Epithelial cell of esophagus (primary cell): Measurements from ENCODE around the gene ABCC6.
"Not testable (repeated sequence)": the region's sequence is repeated elsewhere in the genome, so short reads cannot be mapped to it uniquely, and the experiment has no call there.

Source experiments
- DNase-seq: peaks from one replicate; pipeline ENCODE4 v3.0.0; 2010; ENCODE audit warnings: low read depth
- H3K4me3 ChIP-seq: 2 replicates; pipeline ENCODE4 v1.5.1; 2011; ENCODE audit warnings: mild to moderate bottlenecking, low read length, control low read depth

Gene ABCC6

DNA sequence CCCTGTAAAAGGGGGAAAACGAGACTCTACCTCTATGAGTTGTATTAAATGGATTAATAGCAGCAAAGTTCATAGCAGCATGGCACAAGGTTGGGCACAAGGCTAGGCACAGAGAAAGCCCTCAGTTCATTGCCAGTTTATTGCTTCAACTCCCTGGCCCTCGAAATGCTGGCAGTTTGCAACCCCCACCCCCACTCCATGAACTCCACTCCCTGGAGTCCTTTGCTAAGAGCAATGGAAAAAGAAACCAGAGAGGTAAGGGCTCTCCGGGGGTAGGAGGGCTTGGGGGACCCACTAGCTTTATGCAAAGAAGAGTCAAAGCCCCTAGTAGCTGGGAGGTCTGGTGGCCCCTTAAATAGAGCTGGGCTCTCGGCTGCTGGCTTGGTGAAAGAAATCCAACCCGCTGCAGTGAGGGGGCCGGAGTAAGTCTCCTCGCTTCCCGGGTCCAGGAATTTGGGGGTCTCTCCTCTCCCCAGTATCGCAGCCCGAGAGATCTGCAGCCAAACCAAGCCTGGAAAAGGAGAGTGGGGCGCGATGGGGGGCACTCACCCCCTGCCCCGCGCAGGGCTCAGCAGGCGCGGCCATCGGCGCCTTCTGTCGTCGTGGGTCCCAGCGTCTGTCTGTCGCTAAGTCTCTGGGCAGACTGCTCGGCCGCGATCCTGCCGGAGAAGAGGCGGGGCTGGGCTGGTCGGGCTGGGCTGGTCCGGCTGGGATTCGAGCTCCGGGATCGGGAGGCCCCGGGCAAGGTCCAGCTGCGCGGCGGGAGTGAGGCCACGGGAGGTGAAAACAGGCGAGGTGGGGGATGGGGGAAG is at the start of gene ABCC6:
Gene ABCC6, minus strand, starts transcription at position 645 of the 812 bp plus-strand sequence. Its CDS starts 60 bp downstream, at position 585.
- not testable (repeated sequence) for H3K4me3 ChIP-seq, DNase-seq

DNA sequence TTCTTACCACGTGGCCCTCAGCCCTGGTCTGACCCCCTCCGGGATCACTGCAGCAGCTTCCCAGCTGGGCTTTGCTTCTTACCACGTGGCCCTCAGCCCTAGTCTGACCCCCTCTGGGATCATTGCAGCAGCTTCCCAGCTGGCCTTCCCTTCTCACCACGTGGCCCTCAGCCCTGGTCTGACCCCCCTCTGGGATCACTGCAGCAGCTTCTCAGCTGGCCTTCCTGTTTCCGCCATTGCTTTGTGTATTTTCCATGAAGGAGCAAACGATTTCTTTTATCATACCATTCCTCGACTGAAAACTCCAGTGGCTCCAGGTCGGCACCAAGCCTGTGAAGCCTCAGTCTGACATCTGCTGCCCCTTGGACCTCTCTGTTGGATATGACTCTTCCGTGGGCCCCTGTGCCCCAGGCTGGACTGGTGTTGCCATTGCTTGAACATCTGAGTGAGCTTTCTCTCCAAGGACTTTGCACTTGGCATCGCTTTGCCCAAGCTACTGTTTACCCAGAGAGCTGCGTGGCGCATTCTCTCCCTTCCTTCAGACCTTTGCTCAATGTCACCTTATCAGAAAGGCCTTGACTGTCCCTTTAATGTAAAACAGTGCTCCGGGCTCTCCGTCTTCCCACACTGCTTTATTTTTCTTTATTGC is 49.4 kb upstream of the ABCC6 start:
- not testable (repeated sequence) for DNase-seq, H3K4me3 ChIP-seq

DNA sequence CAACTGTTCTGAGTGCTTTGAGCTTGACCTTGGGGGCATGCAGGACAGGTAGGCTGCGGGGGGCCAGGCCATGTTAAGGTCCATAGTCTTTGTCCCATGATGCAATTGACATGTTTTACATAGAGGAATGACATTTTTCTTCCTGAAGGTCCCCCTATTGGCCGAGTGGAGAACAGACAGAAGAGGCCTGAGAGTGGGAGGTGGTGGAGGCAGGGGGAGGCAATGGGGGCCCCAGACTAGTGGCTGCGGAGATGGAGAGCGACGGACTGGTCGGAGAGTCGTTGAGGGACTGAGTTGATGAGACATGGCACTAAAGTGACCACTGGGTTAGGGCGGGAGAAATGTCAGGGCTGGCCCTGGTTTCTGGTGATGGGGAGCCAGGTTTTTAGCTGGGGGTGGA is 48.4 kb upstream of the ABCC6 start:
- not testable (repeated sequence) for DNase-seq, H3K4me3 ChIP-seq

DNA sequence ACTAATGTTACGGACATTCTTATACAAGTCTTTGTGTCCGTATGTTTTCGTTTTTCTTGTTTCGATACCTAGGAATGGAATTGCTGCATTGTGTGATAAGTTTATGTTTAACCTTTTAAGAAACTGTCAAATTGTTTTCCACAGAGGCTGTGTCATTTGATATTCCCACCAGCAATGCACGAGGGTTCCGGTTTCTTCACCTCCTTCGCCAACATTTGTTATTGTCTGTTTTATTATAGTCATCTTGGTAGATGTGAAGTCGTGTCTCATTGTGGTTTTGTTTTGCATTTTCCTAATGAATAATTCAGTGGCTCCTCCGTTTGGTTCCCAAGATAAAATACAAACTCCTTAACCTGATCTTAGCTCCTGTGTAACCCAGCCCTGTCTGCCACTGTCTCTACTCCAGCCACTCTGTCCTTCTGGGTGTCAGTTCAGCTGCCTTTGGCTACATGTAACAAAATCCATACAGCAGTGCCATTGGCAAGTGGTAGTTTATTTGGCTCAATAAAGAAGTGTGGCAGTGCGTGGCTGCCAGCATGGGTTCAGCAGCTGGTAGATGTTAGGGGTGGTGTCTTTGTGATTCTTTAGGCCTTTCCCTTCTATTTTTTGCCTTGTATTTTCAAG is 45.0 kb upstream of the ABCC6 start:
- not testable (repeated sequence) for DNase-seq, H3K4me3 ChIP-seq

DNA sequence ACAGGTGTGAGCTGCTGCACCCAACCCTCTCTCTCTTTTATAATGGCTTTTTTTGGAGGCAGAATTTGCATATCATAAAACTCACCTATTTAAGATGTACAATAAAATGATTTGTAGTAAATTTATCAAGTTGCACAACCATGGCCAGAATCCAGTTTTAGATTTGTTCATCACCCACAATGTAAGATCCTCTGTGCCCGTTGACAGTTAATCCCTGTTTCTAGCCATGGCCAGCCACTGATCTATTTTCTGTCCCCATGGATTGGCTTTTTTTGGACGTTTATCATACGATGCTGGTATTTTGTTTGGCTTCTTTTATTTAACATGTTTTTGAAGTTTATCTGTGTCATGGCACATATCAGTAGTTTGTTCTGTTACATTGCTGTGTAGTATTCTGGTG is 44.4 kb upstream of the ABCC6 start:
- not testable (repeated sequence) for H3K4me3 ChIP-seq, DNase-seq

DNA sequence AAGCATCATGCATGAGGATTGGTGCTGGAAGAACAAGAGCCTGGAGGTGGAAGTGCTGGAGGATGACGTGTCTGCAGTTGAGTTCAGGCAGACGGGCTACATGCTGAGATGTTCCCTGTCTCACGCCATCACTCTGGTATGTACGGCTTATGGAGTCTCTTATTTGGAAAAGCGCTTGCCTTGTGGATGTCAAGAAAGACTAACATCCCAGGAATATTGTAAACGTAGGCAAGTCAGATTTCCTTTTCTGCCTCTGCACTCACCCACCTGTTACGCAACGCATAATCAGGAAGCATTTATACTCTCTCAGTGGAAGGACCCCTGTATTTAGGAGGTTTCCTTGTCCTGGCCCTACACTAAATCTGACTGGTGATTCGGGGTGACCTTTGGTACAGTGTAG is 41.8 kb upstream of the ABCC6 start:
- DNase-seq, H3K4me3 ChIP-seq: not testable (repeated sequence)

DNA sequence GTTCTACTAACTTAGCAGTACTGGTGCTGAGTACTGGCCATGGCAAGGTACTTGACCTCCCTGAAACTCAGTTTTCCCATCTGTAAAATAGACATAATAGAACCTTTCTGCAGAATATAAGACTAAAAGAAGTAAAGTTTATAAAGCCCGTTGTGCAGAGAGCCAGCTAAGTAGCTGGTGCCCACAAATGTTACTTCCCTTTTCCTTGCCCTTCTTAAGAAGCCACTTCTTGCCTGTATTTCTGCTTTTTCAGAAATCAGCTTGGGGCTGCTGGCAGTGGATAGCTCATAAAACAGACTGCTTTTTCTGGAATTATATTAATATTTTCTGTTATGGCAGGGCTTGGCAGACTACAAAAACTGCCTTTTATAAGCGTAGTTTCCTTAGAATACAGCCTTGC is 40.7 kb upstream of the ABCC6 start:
- H3K4me3 ChIP-seq, DNase-seq: not testable (repeated sequence)

DNA sequence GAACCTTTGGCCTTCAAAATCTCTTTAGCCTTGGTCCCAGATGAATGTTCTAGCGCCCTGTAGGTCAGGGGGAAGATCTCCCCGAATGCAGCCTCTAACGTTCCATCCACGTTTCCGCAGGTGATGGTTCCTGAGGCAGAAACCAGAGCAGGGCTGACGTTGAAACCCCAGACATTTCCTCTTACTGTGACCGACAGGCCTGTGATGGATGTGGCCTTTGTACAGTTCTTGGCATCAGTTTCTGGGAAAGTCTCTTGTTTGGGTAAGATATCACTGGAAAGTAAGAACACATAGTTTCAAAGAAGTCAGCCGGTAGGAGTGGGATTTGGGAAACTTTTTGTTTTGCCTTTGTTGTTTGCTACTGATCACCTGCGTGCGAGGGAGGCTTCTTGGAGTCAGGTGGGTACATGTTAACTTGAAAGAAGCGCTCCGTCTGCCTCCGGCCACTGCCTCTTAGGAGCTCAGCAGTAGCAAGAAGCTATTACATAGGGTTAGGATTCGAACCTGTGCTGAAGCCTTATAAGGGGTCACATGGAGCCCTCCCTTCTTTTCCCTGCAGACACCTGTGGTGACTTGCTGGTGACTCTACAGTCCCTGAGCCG is 39.8 kb upstream of the ABCC6 start:
- H3K4me3 ChIP-seq, DNase-seq: not testable (repeated sequence)

DNA sequence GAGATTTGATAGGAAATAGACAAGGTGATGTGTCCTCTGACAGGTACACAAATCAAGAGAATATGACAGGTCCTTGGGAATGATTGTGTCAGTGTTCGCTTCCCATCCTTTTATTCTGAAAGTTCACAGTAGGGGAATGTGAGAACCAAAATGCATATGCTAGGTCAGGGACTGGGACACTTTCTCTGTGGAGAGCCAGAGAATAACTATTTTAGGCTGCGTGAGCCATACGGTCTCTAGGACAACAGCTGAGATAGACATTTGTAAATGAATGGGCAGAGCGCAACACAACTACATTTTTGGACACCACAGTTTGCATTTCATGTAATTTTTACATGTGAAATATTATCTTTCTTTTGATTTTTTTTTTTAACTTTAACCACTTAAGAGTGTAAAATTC is 36.7 kb upstream of the ABCC6 start:
- not testable (repeated sequence) for H3K4me3 ChIP-seq, DNase-seq

DNA sequence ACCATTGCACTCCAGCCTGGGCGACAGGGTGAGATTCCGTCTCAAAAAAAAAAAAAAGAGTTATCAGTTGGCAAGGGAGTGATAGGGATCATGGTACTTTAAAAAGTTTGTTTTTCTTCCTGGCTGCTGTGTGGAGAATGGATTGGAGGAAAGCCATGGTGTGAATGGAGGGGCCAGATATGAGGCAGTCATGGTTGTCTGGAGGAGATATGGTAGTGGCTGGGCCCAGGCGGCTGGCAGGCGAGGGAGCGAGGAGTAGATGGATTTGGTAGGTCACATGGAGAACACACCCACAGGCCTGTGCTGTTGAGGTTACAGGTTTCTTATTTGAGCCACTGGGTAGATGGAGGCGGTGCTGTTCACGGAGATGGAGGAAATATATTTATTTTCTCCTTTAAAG is 35.5 kb upstream of the ABCC6 start:
- DNase-seq, H3K4me3 ChIP-seq: not testable (repeated sequence)

DNA sequence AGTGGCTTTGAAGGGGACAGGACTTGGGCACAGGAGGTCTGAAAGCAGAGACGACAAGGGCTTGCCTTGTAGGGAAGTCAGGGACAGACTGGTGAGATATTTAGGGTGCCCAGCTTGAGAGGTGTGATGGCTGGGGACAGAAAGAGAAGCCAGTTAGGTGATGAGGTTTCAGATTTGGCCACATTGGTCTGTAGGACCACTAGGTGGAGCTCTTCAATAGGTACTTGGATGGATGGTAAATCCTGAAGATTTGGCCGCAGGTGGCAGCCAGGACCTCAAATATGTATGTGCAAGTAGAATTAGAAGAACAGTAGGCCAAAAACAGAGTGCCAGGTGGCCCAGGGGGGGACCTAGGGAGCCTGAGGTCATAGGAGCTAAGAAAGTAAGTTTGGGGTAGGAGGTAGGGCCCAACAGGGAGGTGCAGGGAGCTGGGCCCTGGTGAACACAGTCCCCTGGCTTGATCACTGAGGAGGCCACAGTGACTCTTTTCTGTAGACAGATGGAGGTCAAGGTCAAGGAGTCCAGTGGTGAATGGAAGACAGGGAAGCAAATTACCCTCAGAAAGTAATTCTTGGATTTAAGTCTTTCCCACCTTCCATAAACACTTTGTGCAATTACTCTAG is 34.1 kb upstream of the ABCC6 start:
- H3K4me3 ChIP-seq, DNase-seq: not testable (repeated sequence)

DNA sequence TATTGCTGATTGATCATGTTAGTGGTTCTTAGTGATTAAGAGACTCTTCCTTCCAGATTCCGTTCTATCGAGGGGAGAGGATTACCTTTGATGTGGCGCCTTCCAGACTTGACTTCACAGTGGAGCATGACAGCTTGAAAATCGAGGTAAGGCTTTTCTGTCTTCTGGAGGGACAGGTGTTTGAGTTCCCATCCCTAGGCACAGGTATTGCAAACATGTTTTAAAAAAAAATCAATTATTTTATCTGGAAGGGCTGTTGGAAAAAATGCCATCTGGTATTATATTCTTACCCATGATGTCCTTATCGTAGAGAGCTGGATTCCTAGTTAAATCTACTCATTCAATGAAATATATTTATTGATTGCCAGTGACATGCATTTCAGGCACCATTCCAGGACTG is 29.1 kb upstream of the ABCC6 start:
- not testable (repeated sequence) for H3K4me3 ChIP-seq, DNase-seq

DNA sequence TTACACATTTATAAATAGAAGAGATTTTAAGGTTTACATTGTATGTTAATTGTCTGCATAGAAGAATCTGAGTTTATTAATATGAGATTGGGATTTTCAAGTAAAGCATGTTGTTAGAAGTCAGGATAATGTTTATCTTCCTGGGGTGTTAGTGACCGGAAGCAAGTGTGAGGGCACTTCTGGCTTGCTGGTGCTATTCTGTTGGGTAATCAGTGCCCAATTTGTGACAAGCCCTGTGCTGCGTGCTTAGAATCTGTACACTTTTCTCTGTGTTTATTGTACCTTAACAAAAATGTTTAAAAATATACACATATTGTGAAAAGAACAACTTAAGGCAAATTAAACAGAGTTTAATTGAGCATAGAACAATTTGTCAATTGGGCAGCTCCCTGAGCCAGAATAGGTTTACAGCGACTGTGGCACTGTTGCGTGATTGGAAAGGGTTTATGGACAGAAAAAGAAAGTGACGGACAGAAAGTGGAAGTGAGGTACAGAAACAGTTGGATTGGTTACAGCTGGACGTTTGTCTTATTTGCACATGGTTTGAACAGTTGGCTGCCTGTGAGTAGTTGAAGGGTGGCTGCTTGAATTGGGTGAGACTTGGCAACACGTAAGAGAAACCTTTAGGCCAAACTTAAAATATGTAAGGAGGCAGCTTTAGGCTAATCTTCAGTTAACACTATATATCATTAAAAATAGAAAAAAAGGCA is 26.5 kb upstream of the ABCC6 start:
- H3K4me3 ChIP-seq, DNase-seq: not testable (repeated sequence)

DNA sequence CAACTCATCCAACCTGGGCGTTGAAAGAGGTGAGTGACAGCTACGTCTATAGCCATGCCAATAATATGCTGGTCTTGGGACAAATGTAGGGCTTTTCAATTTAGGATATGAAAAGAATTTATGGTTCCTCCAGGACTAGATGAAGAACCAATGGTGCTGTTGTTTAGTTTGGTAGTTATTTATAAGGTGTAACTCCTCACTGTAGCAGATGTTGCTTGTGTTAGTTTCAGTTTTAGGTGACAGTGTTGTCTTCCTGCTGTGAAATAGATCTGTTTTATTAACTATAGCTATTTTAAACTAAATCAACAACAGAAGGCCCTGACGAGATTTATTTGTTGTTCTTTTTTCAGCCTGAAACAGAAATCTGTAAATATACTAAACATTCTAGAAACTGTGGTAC is 24.1 kb upstream of the ABCC6 start:
- H3K4me3 ChIP-seq, DNase-seq: not testable (repeated sequence)

DNA sequence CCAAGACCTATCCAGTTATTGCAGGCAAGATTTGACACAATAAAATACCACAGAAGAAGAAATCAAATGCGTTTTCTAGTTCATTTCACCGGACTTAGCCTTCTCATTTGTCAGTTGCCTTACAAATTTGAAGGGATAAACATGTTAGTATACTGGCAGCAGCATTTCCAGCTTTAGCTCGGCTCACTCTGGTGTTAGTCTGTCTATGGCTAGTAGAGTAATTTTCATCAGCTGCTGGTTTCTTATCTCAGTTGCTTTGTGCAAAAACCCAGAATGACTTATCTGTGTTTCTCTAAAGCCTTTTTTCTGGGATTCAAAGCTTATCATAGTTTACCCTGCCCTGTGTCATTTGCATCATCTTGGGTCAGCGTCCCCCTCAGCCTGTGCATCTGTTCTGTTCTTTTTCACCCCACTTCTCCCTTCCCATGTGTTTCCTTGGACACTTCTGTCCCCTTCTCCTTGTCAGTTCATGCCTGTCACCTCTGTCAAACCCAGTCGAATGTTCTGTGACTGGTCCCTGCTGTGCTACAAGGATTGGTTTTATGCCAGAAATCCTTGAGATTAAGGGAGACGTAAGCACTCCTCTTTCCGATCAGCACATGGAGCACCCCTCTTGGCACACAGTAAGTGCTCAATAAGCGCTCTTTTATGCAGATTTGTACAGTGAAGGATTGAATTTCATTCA is 23.4 kb upstream of the ABCC6 start:
- not testable (repeated sequence) for H3K4me3 ChIP-seq, DNase-seq

DNA sequence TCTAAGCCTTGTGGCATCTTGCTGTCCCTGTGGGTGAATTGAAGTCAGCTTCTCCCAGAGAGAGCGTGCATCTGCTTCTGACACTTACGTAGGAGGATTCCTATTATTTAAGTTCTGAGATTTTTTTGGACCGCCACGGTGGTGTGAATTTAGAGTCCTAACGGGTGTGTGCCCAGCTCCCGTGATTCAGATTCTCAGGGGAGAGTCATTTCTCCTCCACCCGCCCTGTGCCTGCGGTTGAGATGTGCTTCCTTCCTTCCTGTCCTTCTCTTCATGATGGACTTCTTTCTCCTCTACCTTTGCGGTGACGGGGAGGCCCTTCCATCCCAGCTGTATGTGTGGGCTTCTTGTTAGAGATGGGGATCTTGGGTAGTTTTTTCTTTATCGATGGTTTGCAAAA is 20.6 kb upstream of the ABCC6 start:
- not testable (repeated sequence) for H3K4me3 ChIP-seq, DNase-seq

DNA sequence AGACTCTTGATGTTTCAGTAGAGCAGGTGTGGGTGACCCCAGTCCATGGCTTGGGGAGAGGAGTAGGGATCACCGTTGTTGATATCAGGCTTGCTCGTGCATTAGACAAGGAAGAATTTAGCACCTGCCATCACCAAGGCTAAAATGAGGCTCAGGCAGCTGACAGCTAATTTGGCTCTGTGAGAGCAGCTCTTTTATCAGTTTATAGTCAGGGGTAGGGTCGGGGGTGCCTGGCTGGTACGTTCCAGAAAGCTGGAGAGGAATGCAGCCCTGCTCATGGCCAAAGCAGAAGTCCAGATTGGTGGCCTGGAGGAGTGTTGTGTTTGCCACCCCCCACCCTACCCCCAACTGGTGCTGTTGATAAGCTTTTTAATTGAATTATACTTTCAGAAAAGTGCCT is 17.4 kb upstream of the ABCC6 start:
- DNase-seq, H3K4me3 ChIP-seq: not testable (repeated sequence)

DNA sequence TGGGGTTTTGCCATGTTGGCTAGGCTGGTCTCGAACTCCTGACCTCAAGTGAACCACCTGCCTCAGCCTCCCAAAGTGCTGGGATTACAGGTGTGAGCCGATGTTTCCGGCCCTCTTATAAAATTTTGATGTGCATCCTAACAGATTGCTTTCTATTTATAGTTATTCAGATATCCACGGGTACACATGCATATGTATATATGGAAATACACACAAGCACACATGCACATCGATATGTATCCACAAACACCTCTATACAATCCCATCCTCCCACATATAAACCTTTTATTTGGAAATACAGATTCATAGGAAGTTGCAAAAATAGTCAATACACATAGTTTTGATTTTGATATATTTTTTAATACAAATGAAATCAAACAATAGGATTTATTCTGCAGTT is 14.4 kb upstream of the ABCC6 start:
- not testable (repeated sequence) for H3K4me3 ChIP-seq, DNase-seq
